Measurements from ENCODE around the gene EXO1.

The EXO1 gene

DNA sequence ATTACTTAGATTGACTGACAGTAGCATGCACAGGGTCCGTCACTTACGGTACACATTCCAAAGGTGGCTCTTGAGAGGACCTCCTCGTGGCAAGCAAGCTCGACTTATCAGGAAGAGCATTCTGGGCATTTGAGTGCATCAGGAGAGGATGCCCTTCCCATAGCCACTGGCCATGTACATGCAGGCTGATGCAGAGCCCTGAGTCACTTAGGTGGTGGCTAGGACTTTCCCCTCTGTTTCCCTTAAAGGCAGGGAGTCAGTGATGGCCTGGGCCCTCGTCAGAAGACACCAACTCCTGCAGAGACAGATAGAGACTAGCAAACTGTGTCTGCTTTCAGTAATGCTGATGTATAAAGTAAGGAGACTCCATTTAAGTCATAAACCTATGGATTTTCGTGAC, 12.9 kb downstream of the EXO1 start:
- ChIA-PET POLR2A (interaction anchor here (1.0 to 1.6 kb wide), 3 partner anchors 12 to 221 kb away, joined by 3 to 5 read pairs (median 4); partner anchors contain the start of genes CHML, EXO1 and OPN3), CTCF (no interaction called here)
- TF ChIP-seq ARNT (IDR thresholded peaks at IDR 0.05) (no peak), SP1 (IDR thresholded peaks at IDR 0.05) (no peak), ELF4 (IDR thresholded peaks at IDR 0.05) (no peak), FOXK2 (IDR thresholded peaks at IDR 0.05) (no peak), CTBP1 (IDR thresholded peaks at IDR 0.05; ENCODE audit: borderline replicate concordance) (no peak), BHLHE40 (IDR thresholded peaks at IDR 0.05; ENCODE audit: borderline replicate concordance) (no peak), NFRKB (IDR thresholded peaks at IDR 0.05) (no peak), FOXM1 (IDR thresholded peaks at IDR 0.05; ENCODE audit: borderline replicate concordance) (no peak), TARDBP (IDR thresholded peaks at IDR 0.05) (no peak), LEF1 (IDR thresholded peaks at IDR 0.05; ENCODE audit: borderline replicate concordance) (no peak), ZNF384 (IDR thresholded peaks at IDR 0.05) (no peak), HDGF (IDR thresholded peaks at IDR 0.05; ENCODE audit: borderline replicate concordance) (no peak), PKNOX1 (IDR thresholded peaks at IDR 0.05) (no peak), L3MBTL2 (conservative IDR thresholded peaks at IDR 0.05) (no peak), FOXA1 (IDR thresholded peaks at IDR 0.05) (no peak), SUZ12 (IDR thresholded peaks at IDR 0.05) (no peak)
- no peak for DNase-seq (ENCODE audit: extremely low spot score)

DNA sequence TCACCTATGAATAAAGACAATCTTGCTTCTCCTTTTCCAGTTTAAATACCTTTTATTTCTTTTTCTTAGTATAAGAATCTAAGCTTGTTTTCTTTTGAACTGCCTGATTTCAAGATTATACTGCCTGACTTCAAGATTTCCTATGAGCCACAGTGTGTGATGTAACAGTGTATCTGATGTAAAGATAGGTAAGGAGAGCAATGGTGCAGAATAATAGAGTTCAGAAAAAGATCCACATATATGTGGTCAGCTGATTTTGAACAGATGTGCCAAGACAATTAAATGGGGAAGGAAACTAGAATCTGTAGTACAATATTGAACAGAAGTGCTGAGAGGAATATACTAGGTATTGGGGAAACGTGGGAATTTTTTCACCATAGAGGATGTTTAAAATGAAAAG, 21.0 kb downstream of the EXO1 start:
- ChIA-PET POLR2A (no interaction called here), CTCF (no interaction called here)
- no peak for DNase-seq (ENCODE audit: extremely low spot score)
- TF ChIP-seq FOXK2 (IDR thresholded peaks at IDR 0.05) (no peak), CTBP1 (IDR thresholded peaks at IDR 0.05; ENCODE audit: borderline replicate concordance) (no peak), NFRKB (IDR thresholded peaks at IDR 0.05) (no peak), ZNF384 (IDR thresholded peaks at IDR 0.05) (no peak), ELF4 (IDR thresholded peaks at IDR 0.05) (no peak), FOXM1 (IDR thresholded peaks at IDR 0.05; ENCODE audit: borderline replicate concordance) (no peak)

GRCh38 chr1:241870336-241870735, 22.3 kb downstream of the EXO1 start:
- ChIA-PET CTCF (no interaction called here), POLR2A (no interaction called here)
- DNase-seq (ENCODE audit: extremely low spot score): no peak
- TF ChIP-seq FOXM1 (IDR thresholded peaks at IDR 0.05; ENCODE audit: borderline replicate concordance): no peak
- no peak for TF ChIP-seq TARDBP (IDR thresholded peaks at IDR 0.05)
- no peak for TF ChIP-seq FOXK2 (IDR thresholded peaks at IDR 0.05)
- TF ChIP-seq HDGF (IDR thresholded peaks at IDR 0.05; ENCODE audit: borderline replicate concordance): no peak

- DNase-seq (ENCODE audit: extremely low spot score): no peak
- ChIA-PET CTCF (interaction anchor here (0.7 kb wide), 1 partner anchor 991 kb away, joined by 3 read pairs; no protein-coding TSS in a partner anchor), POLR2A (no interaction called here)
- TF ChIP-seq SP1 (IDR thresholded peaks at IDR 0.05): no peak
- no peak for TF ChIP-seq ZNF384 (IDR thresholded peaks at IDR 0.05)
These were observed 22.9 kb downstream of the EXO1 start for GRCh38 chr1:241870746-241871430.

GRCh38 chr1:241881440-241881839, 33.4 kb downstream of the EXO1 start:
- CTCF ChIA-PET: no interaction called here
- POLR2A ChIA-PET: no interaction called here
- no peak for DNase-seq (ENCODE audit: extremely low spot score)
- TF ChIP-seq TARDBP (IDR thresholded peaks at IDR 0.05) (no peak), LEF1 (IDR thresholded peaks at IDR 0.05; ENCODE audit: borderline replicate concordance) (no peak), ARNT (IDR thresholded peaks at IDR 0.05) (no peak), FOXA1 (IDR thresholded peaks at IDR 0.05) (no peak)

DNA sequence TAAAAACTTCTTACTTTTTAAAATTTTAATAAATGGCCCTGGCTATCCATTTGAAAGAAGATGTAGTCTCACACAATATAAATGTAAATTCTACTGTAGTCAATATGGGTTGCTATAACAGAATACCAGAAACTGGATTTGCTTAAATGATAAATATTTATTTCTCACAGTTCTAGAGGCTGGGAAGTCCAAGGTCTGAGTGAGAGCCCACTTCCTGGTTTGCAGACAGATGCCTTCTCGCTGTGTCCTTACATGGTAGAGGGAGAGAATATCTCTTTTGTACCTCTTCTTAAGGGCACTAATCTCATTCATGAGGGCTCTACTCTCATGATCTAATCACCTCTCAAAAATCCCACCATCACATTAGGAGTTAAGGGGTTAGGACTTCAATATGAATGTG, 35.2 kb downstream of the EXO1 start:
- POLR2A ChIA-PET: no interaction called here

GRCh38 chr1:241888232-241888631, 40.2 kb downstream of the EXO1 start:
- ChIA-PET POLR2A (interaction anchor here (1.3 kb wide), 1 partner anchor 41 kb away, joined by 3 read pairs; no protein-coding TSS in a partner anchor), CTCF (no interaction called here)
- DNase-seq (ENCODE audit: extremely low spot score): no peak
- TF ChIP-seq PKNOX1 (IDR thresholded peaks at IDR 0.05) (no peak), CTBP1 (IDR thresholded peaks at IDR 0.05; ENCODE audit: borderline replicate concordance) (no peak), ARNT (IDR thresholded peaks at IDR 0.05) (no peak), BHLHE40 (IDR thresholded peaks at IDR 0.05; ENCODE audit: borderline replicate concordance) (no peak), FOXM1 (IDR thresholded peaks at IDR 0.05; ENCODE audit: borderline replicate concordance) (no peak), FOXA1 (IDR thresholded peaks at IDR 0.05) (no peak), ZNF384 (IDR thresholded peaks at IDR 0.05) (no peak), L3MBTL2 (conservative IDR thresholded peaks at IDR 0.05) (no peak)

More for the DNA sequence above, 35.2 kb downstream of the EXO1 start:
- CTCF ChIA-PET: interaction anchor here (0.7 kb wide), 1 partner anchor 226 kb away, joined by 3 read pairs; no protein-coding TSS in a partner anchor
- DNase-seq (ENCODE audit: extremely low spot score): no peak
- TF ChIP-seq LEF1 (IDR thresholded peaks at IDR 0.05; ENCODE audit: borderline replicate concordance) (no peak), NFRKB (IDR thresholded peaks at IDR 0.05) (no peak), L3MBTL2 (conservative IDR thresholded peaks at IDR 0.05) (no peak), SUZ12 (IDR thresholded peaks at IDR 0.05) (no peak), FOXA1 (IDR thresholded peaks at IDR 0.05) (no peak)

- ChIA-PET POLR2A (no interaction called here), CTCF (no interaction called here)
- DNase-seq (ENCODE audit: extremely low spot score): no peak
- TF ChIP-seq HDGF (IDR thresholded peaks at IDR 0.05; ENCODE audit: borderline replicate concordance) (no peak), FOXM1 (IDR thresholded peaks at IDR 0.05; ENCODE audit: borderline replicate concordance) (no peak)
These were observed 43.3 kb downstream of the EXO1 start for GRCh38 chr1:241891296-241891695.
